ENCODE measurements around the gene PARD3B.

PARD3B gene

DNA sequence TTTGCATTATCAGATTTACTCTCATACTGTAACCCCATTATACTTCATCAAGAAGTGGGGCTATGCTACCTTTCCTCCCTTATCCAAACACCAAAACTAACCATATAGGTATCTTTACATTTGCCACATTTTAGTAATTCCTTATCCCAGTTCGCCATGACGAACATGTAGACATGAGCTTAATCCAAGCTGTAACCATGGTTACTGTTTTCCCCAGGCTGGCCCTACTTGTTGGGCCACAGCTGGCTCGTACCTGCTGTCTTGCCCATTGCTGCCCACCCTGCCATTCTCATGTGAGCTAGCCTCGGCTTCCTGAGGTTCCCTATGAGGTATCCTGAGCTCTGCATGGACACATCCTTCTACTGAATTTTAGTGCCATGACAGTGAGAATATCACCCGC, 117.7 kb downstream of the PARD3B start:
- DNase-seq (ENCODE audit: low read depth): no peak

DNA sequence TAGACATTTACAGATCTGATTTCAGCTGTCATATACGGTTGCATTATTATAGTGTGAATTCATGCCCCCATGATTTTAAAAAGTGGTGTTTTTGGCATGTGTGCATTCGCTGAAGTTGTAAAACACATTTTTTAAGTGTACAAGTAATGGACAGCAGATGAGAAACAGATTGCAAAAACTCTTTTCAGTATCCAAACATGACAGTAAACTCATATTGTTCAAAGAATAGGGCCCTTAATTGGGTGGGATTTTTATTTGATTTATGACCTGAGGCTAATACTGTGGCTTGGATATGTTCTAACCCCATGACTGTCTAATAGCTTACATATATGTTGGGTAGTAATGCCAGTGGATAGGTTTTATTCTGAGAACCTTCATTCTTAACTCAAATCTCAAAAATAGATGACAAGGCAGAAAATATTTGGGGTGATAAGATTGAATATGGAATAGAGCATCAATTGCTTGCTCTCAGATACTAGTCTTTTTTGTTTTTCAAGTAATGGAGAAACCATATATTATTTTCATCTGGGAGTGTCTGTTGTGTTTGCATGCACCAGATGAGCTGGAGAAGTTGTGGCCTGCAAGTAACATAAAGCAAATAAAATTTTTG, 118.6 kb downstream of the PARD3B start:
- no peak for DNase-seq (ENCODE audit: low read depth)

- DNase-seq (ENCODE audit: low read depth): no peak
Measured at GRCh38 chr2:204664708-204665121, 119.4 kb downstream of the PARD3B start.

GRCh38 chr2:204665207-204665606, 119.9 kb downstream of the PARD3B start:
- no peak for DNase-seq (ENCODE audit: low read depth)

GRCh38 chr2:204665771-204666170, 120.5 kb downstream of the PARD3B start:
- no peak for DNase-seq (ENCODE audit: low read depth)

DNA sequence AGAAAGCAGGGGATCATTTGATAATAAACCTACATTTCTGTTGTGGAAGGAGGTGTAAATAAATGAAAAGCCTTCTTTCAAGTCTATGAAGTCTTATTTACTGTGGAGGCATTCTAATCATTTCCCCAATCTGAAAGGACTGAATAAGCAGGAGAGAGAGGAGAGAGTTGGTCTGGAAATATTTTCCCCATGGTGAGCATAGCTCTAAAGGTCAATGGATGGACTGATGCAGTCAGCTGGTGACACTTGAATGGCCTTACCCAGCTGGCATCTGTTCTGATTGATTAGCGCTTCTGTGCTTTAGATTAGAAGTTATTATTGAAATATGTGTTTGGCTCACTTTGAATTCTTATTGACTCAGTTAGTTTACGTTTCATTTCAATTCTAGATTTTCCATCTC, 122.7 kb downstream of the PARD3B start:
- DNase-seq (ENCODE audit: low read depth): no peak

- DNase-seq (ENCODE audit: low read depth): no peak
Measured at GRCh38 chr2:204669382-204669781, 124.1 kb downstream of the PARD3B start.

DNA sequence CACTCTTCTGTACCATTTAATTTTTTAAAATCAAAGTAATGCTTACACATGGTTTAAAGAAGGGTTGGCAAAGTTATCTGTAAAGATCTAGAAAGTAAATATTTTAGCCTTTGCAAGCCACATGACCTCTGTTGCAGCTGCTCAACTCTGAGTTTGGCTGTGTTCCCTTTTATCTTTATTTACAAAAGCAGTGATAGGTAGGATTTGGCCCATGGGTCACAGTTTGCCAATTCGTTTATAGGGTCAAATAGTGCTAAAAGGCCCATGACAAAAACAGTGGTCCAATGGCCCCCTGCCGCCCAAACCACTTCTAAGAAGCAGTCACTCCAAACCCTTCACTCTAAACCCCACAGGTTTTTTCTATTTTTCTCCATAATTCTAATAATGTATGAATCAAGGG, 124.8 kb downstream of the PARD3B start:
- no peak for DNase-seq (ENCODE audit: low read depth)

GRCh38 chr2:204670756-204671155, 125.5 kb downstream of the PARD3B start:
- DNase-seq (ENCODE audit: low read depth): no peak

GRCh38 chr2:204672772-204673171, 127.5 kb downstream of the PARD3B start:
- no peak for DNase-seq (ENCODE audit: low read depth)

- DNase-seq (ENCODE audit: low read depth): no peak
Measured at GRCh38 chr2:204673877-204674276, 128.6 kb downstream of the PARD3B start.

DNA sequence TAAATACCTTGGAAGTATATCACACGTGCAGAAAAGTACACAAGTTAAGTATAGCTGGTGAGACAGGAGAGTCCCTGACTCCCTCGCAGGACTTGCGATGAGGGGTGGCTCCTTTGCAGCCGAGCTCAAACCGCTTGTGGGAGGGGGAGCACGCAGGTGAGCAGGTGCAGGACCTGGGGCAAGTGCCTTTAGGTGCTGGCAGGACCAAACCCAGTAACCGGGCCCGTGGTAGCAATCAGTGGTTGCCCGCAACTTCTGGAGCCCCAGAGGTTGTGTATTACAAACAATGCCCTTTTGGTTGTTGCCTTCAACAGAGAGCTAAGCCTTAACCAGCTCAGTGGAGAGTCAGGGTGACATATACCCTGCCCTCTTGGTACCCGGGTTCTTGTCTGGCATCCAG, 132.8 kb downstream of the PARD3B start:
- no peak for DNase-seq (ENCODE audit: low read depth)

DNA sequence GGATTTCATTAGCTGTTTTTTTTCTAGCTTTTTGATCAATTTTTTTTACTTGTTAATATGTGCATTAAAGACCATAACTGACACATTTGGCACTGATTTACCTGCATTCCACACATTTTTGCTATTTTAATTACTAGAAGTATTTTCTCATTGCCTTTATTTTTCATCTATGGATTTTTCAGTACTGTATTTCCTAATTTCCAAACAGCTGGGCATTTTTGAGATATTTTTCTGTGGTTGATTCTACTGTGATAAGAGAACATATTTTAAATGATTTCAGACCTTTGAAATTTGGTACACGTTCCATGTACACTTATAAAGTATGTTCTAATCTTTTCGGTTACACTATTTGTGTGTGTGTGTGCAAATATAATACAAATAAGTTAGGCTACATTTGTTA, 135.3 kb downstream of the PARD3B start:
- DNase-seq (ENCODE audit: low read depth): no peak

GRCh38 chr2:204681412-204681811, 136.1 kb downstream of the PARD3B start:
- DNase-seq (ENCODE audit: low read depth): no peak

DNA sequence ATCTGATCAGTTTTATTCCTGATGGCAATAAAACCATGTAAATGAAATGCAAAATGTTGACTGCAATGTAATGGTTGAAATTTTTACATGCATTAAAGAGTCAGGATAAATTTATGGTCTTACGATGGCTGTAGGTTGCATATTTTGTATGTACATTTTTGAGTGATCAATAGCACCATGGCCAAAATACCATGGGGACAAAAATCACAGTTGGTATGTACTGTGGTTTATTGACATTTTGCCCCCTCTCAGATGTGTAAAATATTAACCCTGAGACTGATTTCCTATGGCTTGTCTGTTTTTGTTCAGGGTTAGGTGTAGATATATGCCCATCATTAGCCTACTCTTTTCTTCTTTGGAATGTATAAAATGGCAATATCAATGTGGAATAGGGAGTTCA, 138.1 kb downstream of the PARD3B start:
- DNase-seq (ENCODE audit: low read depth): no peak

DNA sequence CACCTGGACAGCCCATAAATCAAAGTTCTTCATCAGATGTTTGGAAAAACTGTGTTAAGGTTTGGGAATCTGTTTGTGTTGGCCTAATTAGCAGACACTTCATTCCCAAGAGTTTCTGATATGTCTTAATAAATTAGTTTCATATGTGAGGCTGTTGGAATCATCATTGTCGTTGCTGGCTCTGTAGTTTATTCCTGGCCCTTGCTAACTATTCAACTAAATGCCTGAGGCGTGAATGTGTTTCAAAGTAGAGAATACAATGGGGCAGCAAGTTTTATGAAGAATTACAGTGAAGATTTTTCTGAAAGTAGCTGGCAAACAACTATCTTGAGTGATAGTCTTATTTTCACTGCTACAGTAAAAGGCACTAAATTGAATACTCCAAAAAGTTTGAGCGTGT, 141.1 kb downstream of the PARD3B start:
- DNase-seq (ENCODE audit: low read depth): no peak

DNA sequence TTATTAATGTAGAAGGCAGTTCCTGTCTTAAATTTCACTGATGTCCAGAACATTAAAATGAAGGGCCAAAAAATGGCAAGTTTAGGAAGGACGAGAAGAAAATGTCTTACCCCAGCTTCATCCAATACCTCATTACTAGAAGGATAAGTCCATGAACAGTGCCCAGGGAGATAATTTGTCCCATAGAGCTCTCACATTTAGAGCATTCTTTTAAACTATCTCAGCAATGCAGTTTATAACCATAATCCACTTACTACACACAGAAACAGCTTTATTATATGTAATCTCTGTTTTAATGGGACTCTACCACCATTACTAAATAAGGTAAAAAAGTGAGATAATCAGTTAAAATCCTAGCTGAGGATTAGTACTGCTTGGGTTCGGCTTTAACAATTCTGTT, 142.5 kb downstream of the PARD3B start:
- no peak for DNase-seq (ENCODE audit: low read depth)

DNA sequence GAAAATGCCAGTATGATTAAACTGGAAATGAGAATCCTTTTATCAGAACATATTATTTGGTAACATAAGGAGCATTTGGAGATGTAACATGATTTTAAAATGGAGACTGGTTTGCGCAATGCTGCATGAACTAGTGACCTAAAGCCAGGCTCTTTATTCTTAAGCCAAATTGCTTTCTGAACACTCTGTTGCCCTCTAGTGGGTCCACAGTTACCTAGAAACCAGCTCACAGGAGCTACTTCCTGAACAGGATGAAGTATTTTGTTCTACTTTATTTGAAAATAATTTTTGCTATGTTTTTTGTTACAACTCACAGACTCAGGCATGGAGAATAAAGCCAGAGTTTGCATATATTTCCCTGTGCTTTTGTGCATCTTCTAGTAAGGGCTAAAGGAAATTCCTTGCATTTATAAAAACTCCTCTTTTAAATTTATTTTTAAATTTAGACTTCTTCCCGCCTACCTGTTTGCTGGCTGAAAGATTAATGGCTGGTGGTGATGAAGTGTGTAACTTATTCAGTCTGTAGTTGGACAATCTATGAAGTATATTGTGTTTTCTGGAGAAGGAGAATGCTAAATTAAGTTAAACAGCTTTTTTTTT, 146.7 kb downstream of the PARD3B start:
- DNase-seq (ENCODE audit: low read depth): no peak

DNA sequence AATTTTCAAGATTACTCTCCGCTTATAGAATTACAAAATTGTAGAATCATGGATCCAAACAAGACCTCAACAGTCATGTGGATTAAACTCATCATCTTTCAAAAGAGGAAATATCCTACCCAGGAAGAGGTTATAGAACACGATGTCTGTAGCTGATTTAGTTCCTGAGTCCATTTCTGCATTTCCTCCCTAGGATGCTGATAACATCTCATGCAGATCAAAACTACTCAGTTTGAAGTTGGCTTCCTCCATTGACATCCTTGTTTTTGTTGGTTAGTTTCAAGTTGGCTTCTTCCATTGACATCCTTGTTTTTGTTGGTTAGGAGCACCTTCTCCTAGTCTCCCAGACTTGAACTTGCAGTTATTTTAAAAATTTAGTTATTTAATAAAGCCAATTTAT, 147.5 kb downstream of the PARD3B start:
- no peak for DNase-seq (ENCODE audit: low read depth)

DNA sequence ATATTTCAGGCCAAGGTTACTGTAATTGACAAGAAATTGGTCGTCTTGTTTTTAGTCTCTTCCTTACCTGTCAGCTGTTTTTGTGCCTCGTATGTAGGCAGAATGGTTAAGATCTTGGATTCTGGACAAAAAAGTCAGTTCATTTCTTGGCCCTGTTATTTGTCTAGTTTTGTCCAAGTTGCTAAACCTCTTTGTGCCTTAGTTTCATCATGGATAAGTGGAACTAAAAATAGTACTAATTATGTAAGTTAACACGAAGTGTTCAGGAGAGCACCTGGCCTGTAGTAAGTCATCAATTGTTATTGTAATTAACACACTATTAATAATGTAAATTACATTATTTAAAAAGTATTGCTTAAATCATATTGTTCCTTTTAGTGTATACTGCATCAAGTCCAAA, 148.0 kb downstream of the PARD3B start:
- no peak for DNase-seq (ENCODE audit: low read depth)

- DNase-seq (ENCODE audit: low read depth): no peak
Measured at GRCh38 chr2:204695506-204695905, 150.2 kb downstream of the PARD3B start.

DNA sequence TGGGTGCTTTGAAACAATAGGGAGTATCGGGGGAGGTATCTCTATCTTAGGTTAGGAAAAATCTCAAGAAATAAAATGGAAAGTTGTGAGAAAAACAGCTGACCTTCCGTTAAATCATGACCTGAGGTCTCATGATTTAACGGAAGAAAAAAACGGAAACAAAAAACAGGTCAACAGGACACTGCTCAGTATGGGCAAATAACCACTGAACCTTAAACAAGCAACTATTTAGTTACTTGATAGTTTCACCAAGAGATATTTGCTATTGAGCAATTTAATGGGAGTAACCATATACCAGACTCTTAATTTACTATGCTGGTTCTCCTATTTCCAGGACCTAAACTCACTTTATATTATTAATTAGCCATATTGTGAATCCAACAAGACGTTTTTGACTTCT, 150.8 kb downstream of the PARD3B start:
- no peak for DNase-seq (ENCODE audit: low read depth)

GRCh38 chr2:204705243-204705932, 160.1 kb downstream of the PARD3B start:
- no peak for DNase-seq (ENCODE audit: low read depth)

- DNase-seq (ENCODE audit: low read depth): no peak
Measured at GRCh38 chr2:204706939-204707338, 161.7 kb downstream of the PARD3B start.
